ENCODE results near the gene SPATA45. TPM values are rescaled to one million over a fixed set of nuclear protein-coding genes. Genes with fewer than 3 reads are reported as not detected.
A peak's percentile ranks its signal among the peaks of the same experiment; 100 is the strongest.

The SPATA45 gene
- total and polyA plus RNA-seq, 5 donors from 2014 or later: 0.70 TPM; not detected in 4

DNA sequence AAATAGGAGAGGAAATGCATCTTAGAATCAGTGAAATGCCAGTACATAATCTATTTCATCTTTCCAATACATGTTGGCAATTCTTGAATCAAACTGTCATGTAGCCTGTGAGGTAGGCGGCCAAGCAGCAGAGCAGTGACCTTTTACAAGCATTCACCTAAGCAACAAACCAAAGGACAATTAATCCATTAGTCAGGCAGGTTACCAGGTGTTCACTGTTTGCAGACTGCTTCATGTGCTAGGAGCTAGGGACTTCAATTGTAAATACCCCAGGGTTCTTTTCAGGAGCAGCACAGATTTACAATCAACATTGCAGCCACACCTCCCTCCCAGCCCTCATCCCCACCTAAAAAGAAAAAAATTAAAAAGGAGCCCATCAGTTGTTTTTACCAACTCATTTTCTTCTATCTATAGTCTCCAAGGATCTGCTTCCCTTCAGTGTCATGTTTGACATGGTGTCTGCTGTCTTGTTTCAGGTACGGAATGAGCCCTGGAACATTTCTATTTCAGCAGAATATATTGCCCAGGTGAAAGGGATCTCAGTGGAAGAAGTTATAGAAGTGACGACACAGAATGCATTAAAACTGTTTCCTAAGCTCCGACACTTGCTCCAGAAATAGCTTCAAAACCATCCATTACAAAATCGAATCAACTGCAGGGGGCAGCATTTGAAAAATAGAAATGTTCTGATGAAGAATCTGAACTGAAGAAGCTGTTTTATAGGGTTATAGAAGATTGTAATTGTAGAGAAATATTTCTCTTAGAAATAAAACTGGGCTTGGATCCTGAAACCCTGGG lies 32.7 kb downstream of the SPATA45 start:
- Mint-ChIP-seq H3K9me3 (no peaks in the 10 kb centered on the region), H3K4me1 (peaks cover 0 to 2% (median 0%) of the 10 kb centered on the region in 4 donors), H3K27ac (no peak overlapping the region), H3K36me3 (peaks cover 3% of the 10 kb centered on the region), H3K27me3 (no peaks in the 10 kb centered on the region), H3K4me3 (no peak overlapping the region)
- Histone ChIP-seq H3K27ac (ENCODE audit: insufficient read depth, low read length, poor library complexity, severe bottlenecking) (no peak overlapping the region), H3K36me3 (ENCODE audit: control insufficient read depth, insufficient read depth, low read length) (peaks cover 7% of the 10 kb centered on the region), H3K9me3 (ENCODE audit: control insufficient read depth in 2 of 2, low read length in 2 of 2) (no peaks in the 10 kb centered on the region), H3K27me3 (ENCODE audit: control insufficient read depth, insufficient read depth, low read length) (no peaks in the 10 kb centered on the region), H3K4me3 (ENCODE audit: low read depth, low read length) (no peak overlapping the region), H3K4me1 (ENCODE audit: control insufficient read depth, insufficient read depth, low read length, poor library complexity, severe bottlenecking) (no peaks in the 10 kb centered on the region)
- ATAC-seq (ENCODE audit: low read depth in 2 of 2) (no peak), DNase-seq (peak in 1 of 3 donors; percentile 35)

DNA sequence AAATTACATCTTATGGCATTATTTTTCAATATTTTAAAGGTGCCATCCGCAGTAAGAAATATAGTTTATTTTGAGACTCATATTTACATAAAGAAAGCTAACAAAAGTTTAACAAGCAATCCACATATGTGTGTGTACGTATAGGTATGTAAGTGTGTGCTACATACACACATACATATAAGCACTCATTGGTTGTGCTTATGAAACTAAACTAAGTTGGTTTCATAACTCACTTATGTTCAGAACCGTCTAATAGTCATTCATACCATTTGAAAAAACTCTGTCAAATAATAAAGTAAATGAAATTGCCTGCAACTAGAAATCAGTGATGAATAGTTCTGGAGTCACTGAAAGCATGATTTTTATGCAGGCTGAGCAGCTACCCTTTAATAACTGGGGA lies 41.7 kb downstream of the SPATA45 start:
- DNase-seq: no peak
- H3K9me3 ChIP-seq (ENCODE audit: control insufficient read depth in 2 of 2, low read length in 2 of 2): no peaks in the 10 kb centered on the region

DNA sequence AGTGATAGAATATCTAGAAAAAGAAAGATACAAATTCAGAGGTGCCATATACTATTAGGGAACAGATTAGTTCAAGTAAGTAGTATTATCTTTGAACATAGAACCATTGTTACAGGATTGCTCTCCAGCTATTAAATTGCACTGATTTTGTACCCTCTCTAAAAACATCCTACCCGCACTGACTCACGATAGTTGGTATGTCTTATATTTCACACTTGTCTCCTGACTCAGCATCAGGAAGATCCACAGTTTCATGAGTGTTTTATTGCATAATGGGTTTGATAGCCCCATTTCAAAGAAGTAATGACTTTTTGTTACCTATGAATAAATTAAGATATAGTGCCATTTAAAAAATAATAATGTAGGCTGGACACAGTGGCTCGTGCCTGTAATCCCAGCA lies 49.8 kb downstream of the SPATA45 start:
- H3K36me3 Mint-ChIP-seq: peaks cover 33% of the 10 kb centered on the region

More for the DNA sequence above, 41.7 kb downstream of the SPATA45 start:
- ATAC-seq (ENCODE audit: low read depth in 2 of 2): no peak
- Mint-ChIP-seq H3K4me3 (no peak overlapping the region), H3K36me3 (peaks cover 27% of the 10 kb centered on the region), H3K4me1 (peaks cover 0 to 4% (median under 1%) of the 10 kb centered on the region in 4 donors), H3K27ac (no peak overlapping the region), H3K27me3 (no peaks in the 10 kb centered on the region), H3K9me3 (no peaks in the 10 kb centered on the region)
- Histone ChIP-seq H3K4me1 (ENCODE audit: control insufficient read depth, insufficient read depth, low read length, poor library complexity, severe bottlenecking) (no peaks in the 10 kb centered on the region), H3K27me3 (ENCODE audit: control insufficient read depth, insufficient read depth, low read length) (no peaks in the 10 kb centered on the region), H3K27ac (ENCODE audit: insufficient read depth, low read length, poor library complexity, severe bottlenecking) (no peak overlapping the region), H3K36me3 (ENCODE audit: control insufficient read depth, insufficient read depth, low read length) (peaks cover 32% of the 10 kb centered on the region), H3K4me3 (ENCODE audit: low read depth, low read length) (no peak overlapping the region)

DNA sequence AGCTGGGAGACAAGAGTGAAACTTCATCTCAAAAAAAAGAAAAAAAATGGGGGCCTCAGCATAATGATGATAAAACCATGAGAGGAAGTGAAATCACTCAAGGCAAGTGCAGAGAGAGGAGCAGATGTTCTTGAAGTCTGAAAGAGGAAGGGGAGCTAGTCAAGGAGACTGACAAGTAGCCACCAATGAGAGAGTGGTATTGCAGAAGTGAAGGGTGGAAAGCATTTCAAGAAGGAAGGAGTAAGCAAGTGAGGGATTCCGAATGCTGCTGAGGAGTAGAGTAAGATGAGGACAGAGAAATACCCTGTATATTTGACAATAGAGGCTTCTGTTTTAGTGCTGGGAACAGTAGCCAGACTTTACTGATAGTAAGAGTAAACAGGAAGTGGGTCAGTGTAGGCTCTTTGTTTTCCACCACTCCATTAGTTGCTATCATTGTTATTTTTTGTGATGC lies 52.9 kb downstream of the SPATA45 start:
- H3K27ac Mint-ChIP-seq: peak overlapping the region; percentile 11 to 83 (median 30)
- peaks cover 22 to 43% (median 34%) of the 10 kb centered on the region in 4 donors for H3K4me1 Mint-ChIP-seq
- peak overlapping the region; percentile 29 to 88 (median 32) for H3K4me3 Mint-ChIP-seq
- no peaks in the 10 kb centered on the region for H3K27me3 Mint-ChIP-seq
- H3K27ac ChIP-seq (ENCODE audit: insufficient read depth, low read length, poor library complexity, severe bottlenecking): no peak overlapping the region
- peak in 1 of 2 donors; percentile 33 for ATAC-seq (ENCODE audit: low read depth in 2 of 2)
- peaks cover 0 to 2% (median 0%) of the 10 kb centered on the region in 7 donors for H3K9me3 Mint-ChIP-seq
- DNase-seq: peak in 2 of 3 donors; percentile 13 to 62
- H3K9me3 ChIP-seq (ENCODE audit: control insufficient read depth in 2 of 2, low read length in 2 of 2): no peaks in the 10 kb centered on the region
- H3K36me3 Mint-ChIP-seq: peaks cover 21% of the 10 kb centered on the region
- peaks cover 6% of the 10 kb centered on the region for H3K36me3 ChIP-seq (ENCODE audit: control insufficient read depth, insufficient read depth, low read length)
- peaks cover 31% of the 10 kb centered on the region for H3K4me1 ChIP-seq (ENCODE audit: control insufficient read depth, insufficient read depth, low read length, poor library complexity, severe bottlenecking)
- H3K27me3 ChIP-seq (ENCODE audit: control insufficient read depth, insufficient read depth, low read length): no peaks in the 10 kb centered on the region
- peak overlapping the region; percentile 58 for H3K4me3 ChIP-seq (ENCODE audit: low read depth, low read length)

More for the DNA sequence above, 49.8 kb downstream of the SPATA45 start:
- ATAC-seq (ENCODE audit: low read depth in 2 of 2): no peak
- Histone ChIP-seq H3K4me3 (ENCODE audit: low read depth, low read length) (no peak overlapping the region), H3K36me3 (ENCODE audit: control insufficient read depth, insufficient read depth, low read length) (peaks cover 19% of the 10 kb centered on the region), H3K27ac (ENCODE audit: insufficient read depth, low read length, poor library complexity, severe bottlenecking) (no peak overlapping the region), H3K4me1 (ENCODE audit: control insufficient read depth, insufficient read depth, low read length, poor library complexity, severe bottlenecking) (peaks cover 12% of the 10 kb centered on the region), H3K27me3 (ENCODE audit: control insufficient read depth, insufficient read depth, low read length) (no peaks in the 10 kb centered on the region), H3K9me3 (ENCODE audit: control insufficient read depth in 2 of 2, low read length in 2 of 2) (no peaks in the 10 kb centered on the region)
- DNase-seq: no peak
- Mint-ChIP-seq H3K9me3 (peaks cover 0 to 2% (median 0%) of the 10 kb centered on the region in 7 donors), H3K27me3 (no peaks in the 10 kb centered on the region), H3K4me1 (peaks cover 14 to 26% (median 18%) of the 10 kb centered on the region in 4 donors), H3K4me3 (no peak overlapping the region), H3K27ac (no peak overlapping the region)

DNA sequence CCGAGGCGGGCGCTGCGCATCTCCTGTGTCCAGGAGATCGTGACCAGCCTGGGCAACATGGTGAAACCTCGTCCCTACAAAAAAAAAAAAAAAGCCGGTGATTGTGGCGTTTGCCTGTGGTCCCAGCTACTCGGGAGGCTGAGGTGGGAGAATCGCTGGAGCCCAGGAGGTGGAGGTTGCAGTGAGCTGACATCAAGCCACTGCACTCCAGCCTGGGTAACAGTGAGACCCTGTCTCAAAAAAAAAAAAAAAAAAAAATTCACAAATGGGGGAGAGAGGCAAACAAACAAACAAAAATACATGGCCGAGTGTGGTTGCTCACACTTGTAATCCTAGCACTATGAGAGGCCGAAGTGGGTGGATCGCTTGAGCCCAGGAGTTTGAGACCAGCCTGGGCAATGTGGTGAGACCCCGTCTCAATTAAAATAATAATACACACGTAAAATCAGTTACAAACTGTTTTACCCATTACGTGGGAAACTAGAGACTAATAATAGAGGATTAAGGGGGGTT lies 55.0 kb downstream of the SPATA45 start:
- H3K36me3 ChIP-seq (ENCODE audit: control insufficient read depth, insufficient read depth, low read length): peaks cover 6% of the 10 kb centered on the region
- H3K4me3 Mint-ChIP-seq: peak overlapping the region; percentile 95 to 98 (median 97)
- no peaks in the 10 kb centered on the region for H3K27me3 ChIP-seq (ENCODE audit: control insufficient read depth, insufficient read depth, low read length)
- H3K4me1 ChIP-seq (ENCODE audit: control insufficient read depth, insufficient read depth, low read length, poor library complexity, severe bottlenecking): peaks cover 39% of the 10 kb centered on the region
- peaks cover 14% of the 10 kb centered on the region for H3K36me3 Mint-ChIP-seq
- H3K9me3 Mint-ChIP-seq: peaks cover 0 to 2% (median 0%) of the 10 kb centered on the region in 7 donors
- DNase-seq: no peak
- no peaks in the 10 kb centered on the region for H3K9me3 ChIP-seq (ENCODE audit: control insufficient read depth in 2 of 2, low read length in 2 of 2)
- peak overlapping the region; percentile 96 to 99 (median 98) for H3K27ac Mint-ChIP-seq
- H3K4me1 Mint-ChIP-seq: peaks cover 17 to 51% (median 39%) of the 10 kb centered on the region in 4 donors
- peak overlapping the region; percentile 99 for H3K4me3 ChIP-seq (ENCODE audit: low read depth, low read length)
- no peaks in the 10 kb centered on the region for H3K27me3 Mint-ChIP-seq
- no peak for ATAC-seq (ENCODE audit: low read depth in 2 of 2)
- peak overlapping the region; percentile 77 for H3K27ac ChIP-seq (ENCODE audit: insufficient read depth, low read length, poor library complexity, severe bottlenecking)

DNA sequence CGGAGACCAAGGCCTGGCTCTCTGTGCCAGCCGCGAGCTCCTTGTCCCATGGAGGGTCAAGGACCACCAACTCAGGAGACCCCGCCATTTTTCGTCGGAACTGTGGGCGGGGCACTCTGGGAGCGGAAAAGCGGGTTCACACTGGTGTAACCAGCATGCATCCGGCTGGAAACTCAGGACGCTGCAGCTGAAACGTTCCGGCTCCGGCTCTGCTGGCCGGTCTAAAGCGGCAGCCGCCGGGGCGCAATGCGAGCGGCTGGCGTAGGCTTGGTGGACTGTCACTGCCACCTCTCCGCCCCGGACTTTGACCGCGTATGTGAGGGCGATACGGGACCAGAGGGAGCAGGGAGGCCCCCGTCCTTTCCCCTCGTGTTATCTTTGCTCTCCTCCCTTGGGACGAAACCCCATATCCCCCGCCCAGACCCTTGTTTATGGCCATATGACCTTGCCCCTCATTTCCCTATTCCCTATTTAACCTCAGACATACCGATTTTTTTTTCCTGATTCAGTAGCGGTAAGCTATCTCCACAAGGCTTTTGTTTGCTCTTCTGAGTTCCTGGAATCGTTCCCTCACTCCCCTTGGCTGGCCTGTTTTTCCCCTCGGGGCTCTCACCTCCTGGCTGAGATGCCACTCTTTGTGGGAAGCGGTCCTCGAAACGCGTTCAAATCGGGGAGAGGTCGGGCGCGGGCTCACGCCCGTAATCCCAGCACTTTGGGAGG lies 55.6 kb downstream of the SPATA45 start, which contains the start of the genes NSL1 and TATDN3:
Gene NSL1, minus strand, starts transcription at position 102 of the 720 bp plus-strand sequence. Its CDS starts 14 bp downstream, at position 88.
Gene TATDN3, plus strand, starts transcription at position 219 of the 720 bp plus-strand sequence. Its CDS starts 28 bp downstream, at position 247.
- H3K4me3 ChIP-seq (ENCODE audit: low read depth, low read length): peak within 1 kb of the TSS; percentile 99
- peak; percentile 86 to 95 (median 92) for DNase-seq
- H3K36me3 Mint-ChIP-seq: peaks cover 14% of the 10 kb centered on the region
- peaks cover 0 to 2% (median 0%) of the 10 kb centered on the region in 7 donors for H3K9me3 Mint-ChIP-seq
- peak within 1 kb of the TSS; percentile 77 for H3K27ac ChIP-seq (ENCODE audit: insufficient read depth, low read length, poor library complexity, severe bottlenecking)
- H3K27ac Mint-ChIP-seq: peak within 1 kb of the TSS; percentile 96 to 99 (median 98)
- H3K4me1 Mint-ChIP-seq: peaks cover 17 to 51% (median 40%) of the 10 kb centered on the region in 4 donors
- H3K4me1 ChIP-seq (ENCODE audit: control insufficient read depth, insufficient read depth, low read length, poor library complexity, severe bottlenecking): peaks cover 40% of the 10 kb centered on the region
- H3K27me3 ChIP-seq (ENCODE audit: control insufficient read depth, insufficient read depth, low read length): no peaks in the 10 kb centered on the region
- ATAC-seq (ENCODE audit: low read depth in 2 of 2): peak; percentile 92
- peaks cover under 1% of the 10 kb centered on the region for H3K36me3 ChIP-seq (ENCODE audit: control insufficient read depth, insufficient read depth, low read length)
- H3K27me3 Mint-ChIP-seq: no peaks in the 10 kb centered on the region
- H3K9me3 ChIP-seq (ENCODE audit: control insufficient read depth in 2 of 2, low read length in 2 of 2): no peaks in the 10 kb centered on the region
- peak within 1 kb of the TSS; percentile 95 to 98 (median 97) for H3K4me3 Mint-ChIP-seq

DNA sequence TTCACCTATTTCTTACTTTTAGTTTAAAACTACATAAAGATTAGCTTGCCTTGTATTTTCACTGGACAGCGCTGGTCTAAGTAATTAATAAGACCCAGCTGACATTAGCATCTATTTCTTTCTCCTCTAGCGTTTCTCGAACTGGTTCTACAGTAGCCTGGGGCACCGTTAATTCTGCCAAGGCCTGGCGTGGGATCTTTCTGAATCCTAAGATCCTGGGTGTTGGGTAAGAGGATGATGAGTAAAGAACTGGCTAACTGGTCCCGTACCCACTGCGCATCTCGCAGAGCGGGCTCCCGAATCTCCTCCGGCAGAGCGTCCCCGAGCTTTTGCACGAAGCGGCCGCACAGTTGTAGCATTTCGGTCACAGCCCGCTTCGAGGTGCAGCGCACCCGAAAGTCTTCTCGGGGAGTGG lies 56.2 kb downstream of the SPATA45 start:
- Mint-ChIP-seq H3K27me3 (no peaks in the 10 kb centered on the region), H3K9me3 (peaks cover 0 to 2% (median 0%) of the 10 kb centered on the region in 7 donors), H3K4me1 (peaks cover 17 to 53% (median 40%) of the 10 kb centered on the region in 4 donors), H3K27ac (peak overlapping the region; percentile 96 to 99 (median 98)), H3K36me3 (peaks cover 13% of the 10 kb centered on the region), H3K4me3 (peak overlapping the region; percentile 95 to 98 (median 97))
- H3K4me3 ChIP-seq (ENCODE audit: low read depth, low read length): peak overlapping the region; percentile 99
- H3K4me1 ChIP-seq (ENCODE audit: control insufficient read depth, insufficient read depth, low read length, poor library complexity, severe bottlenecking): peaks cover 40% of the 10 kb centered on the region
- DNase-seq: no peak
- H3K27me3 ChIP-seq (ENCODE audit: control insufficient read depth, insufficient read depth, low read length): no peaks in the 10 kb centered on the region
- peak; percentile 48 to 52 for ATAC-seq (ENCODE audit: low read depth in 2 of 2)
- no peaks in the 10 kb centered on the region for H3K9me3 ChIP-seq (ENCODE audit: control insufficient read depth in 2 of 2, low read length in 2 of 2)
- H3K27ac ChIP-seq (ENCODE audit: insufficient read depth, low read length, poor library complexity, severe bottlenecking): peak overlapping the region; percentile 77
- no peaks in the 10 kb centered on the region for H3K36me3 ChIP-seq (ENCODE audit: control insufficient read depth, insufficient read depth, low read length)

All from CD4-positive, CD25-positive, alpha-beta regulatory T cell (primary cell).